GM12864 (cell line): ENCODE data around the gene AHNAK.
A peak's percentile ranks its signal among the peaks of the same experiment; 100 is the strongest.

Experiments
- DNase-seq: peaks from one replicate; pipeline ENCODE4 v3.0.0-alpha.2; 2011; ENCODE audit warnings: low read depth
- H3K4me3 ChIP-seq: 2 replicates; pipeline ENCODE4 v1.5.1; 2011; ENCODE audit warnings: mild to moderate bottlenecking, low read depth, low read length, control low read depth
- CTCF ChIP-seq: IDR thresholded peaks from 2 replicates; pipeline ENCODE4 v1.5.1; 2011; ENCODE audit warnings: low read depth, mild to moderate bottlenecking, moderate library complexity, low read length, control low read depth, inconsistent platforms; ENCODE audit errors: missing control alignments

Gene AHNAK

GRCh38 chr11:62540804-62541701, 5.6 kb downstream of the AHNAK start:
- no peak for TF ChIP-seq CTCF
- H3K4me3 ChIP-seq, result peak overlapping the region; percentile 33
- peak; percentile 72 for DNase-seq

GRCh38 chr11:62539238-62539925, 7.2 kb downstream of the AHNAK start:
- H3K4me3 ChIP-seq, result no peak overlapping the region
- no peak for TF ChIP-seq CTCF
- no peak for DNase-seq

- TF ChIP-seq CTCF, result no peak
- no peak for DNase-seq
- H3K4me3 ChIP-seq, result no peak overlapping the region
Observed at GRCh38 chr11:62538470-62539237, 8.0 kb downstream of the AHNAK start.

- DNase-seq, result no peak
- H3K4me3 ChIP-seq, result no peak overlapping the region
- no peak for TF ChIP-seq CTCF
Observed at GRCh38 chr11:62536301-62536957, 10.2 kb downstream of the AHNAK start.

- no peak for DNase-seq
- TF ChIP-seq CTCF, result no peak
- H3K4me3 ChIP-seq, result no peak overlapping the region
Observed at GRCh38 chr11:62535802-62536201, 10.8 kb downstream of the AHNAK start.

GRCh38 chr11:62534779-62535545, 11.6 kb downstream of the AHNAK start:
- no peak for TF ChIP-seq CTCF
- no peak for DNase-seq
- H3K4me3 ChIP-seq, result no peak overlapping the region
